ENCODE data around the gene RIGI. TPM values are rescaled to one million over a fixed set of nuclear protein-coding genes. Genes with fewer than 3 reads are reported as not detected.
A peak's percentile ranks its signal among the peaks of the same experiment; 100 is the strongest.

Gene RIGI
- total and polyA plus RNA-seq, 2 of the 13 experiments (the other 11 are each of a cell fraction or from before 2014, with no cell fraction given): 3.0 to 8.2 TPM

DNA sequence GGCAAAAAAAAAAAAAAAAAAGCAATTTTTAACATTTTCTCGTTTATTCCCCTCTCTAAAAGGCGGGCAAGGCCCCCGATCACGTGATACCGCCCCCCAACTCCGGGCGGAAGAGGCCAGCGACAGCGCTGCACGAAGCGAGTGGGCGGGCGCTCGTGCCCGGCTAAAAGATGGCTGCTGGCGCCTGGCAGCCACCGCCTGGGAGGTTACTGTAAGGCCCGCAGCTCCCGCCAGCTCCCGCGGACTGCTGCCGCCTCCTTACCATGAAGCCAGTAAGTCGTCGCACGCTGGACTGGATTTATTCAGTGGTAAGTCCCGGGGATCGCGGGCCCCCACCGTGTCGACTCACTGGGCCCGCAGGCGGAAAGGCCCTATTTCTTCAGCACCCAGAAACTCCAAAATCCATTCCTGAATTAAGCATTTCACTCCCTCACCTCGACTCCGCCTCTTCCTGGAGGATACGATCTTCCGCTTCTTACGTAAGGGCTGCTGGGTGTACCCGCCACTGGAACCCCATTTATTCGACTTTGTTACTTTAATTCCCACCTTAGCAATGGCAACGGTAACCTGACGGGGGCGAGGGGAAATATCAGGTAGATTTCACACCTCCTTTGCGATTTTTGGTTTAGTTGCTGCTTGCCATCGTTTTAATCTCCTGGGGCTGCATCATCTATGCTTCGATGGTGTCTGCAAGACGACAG is 26.3 kb upstream of the RIGI start, which contains the start of the genes SMIM27 and TOPORS (continued):
- TF ChIP-seq, protein P1, sequence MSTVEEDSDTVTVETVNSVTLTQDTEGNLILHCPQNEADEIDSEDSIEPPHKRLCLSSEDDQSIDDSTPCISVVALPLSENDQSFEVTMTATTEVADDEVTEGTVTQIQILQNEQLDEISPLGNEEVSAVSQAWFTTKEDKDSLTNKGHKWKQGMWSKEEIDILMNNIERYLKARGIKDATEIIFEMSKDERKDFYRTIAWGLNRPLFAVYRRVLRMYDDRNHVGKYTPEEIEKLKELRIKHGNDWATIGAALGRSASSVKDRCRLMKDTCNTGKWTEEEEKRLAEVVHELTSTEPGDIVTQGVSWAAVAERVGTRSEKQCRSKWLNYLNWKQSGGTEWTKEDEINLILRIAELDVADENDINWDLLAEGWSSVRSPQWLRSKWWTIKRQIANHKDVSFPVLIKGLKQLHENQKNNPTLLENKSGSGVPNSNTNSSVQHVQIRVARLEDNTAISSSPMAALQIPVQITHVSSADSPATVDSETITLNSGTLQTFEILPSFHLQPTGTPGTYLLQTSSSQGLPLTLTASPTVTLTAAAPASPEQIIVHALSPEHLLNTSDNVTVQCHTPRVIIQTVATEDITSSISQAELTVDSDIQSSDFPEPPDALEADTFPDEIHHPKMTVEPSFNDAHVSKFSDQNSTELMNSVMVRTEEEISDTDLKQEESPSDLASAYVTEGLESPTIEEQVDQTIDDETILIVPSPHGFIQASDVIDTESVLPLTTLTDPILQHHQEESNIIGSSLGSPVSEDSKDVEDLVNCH (CRISPR knock-in tag; IDR thresholded peaks at IDR 0.05): 0 out of 2 replicates have a peak, but pooled peaks have one; percentile 58
- no peak for TF ChIP-seq MAFK (conservative IDR thresholded peaks at IDR 0.05 in 1 of 2, IDR thresholded peaks at IDR 0.05 in 1 of 2; ENCODE audit: low read length in 2 of 2)
- no peak for TF ChIP-seq ZNF773 (CRISPR knock-in tag; IDR thresholded peaks at IDR 0.05; ENCODE audit: borderline replicate concordance)
- TF ChIP-seq ZFP90 (CRISPR knock-in tag; IDR thresholded peaks at IDR 0.05; ENCODE audit: borderline replicate concordance): no peak
- no peak for TF ChIP-seq TEAD2 (CRISPR knock-in tag; IDR thresholded peaks at IDR 0.05)
- no peak for TF ChIP-seq STAT5B (CRISPR knock-in tag; IDR thresholded peaks at IDR 0.05)
- TF ChIP-seq ZNF101 (CRISPR knock-in tag; IDR thresholded peaks at IDR 0.05; ENCODE audit: borderline replicate concordance, low read depth): no peak
- peak; percentile 55; the same call in 1 of the 2 replicates for TF ChIP-seq ZNF333 (CRISPR knock-in tag; IDR thresholded peaks at IDR 0.05; ENCODE audit: borderline replicate concordance)
- TF ChIP-seq, protein P2, sequence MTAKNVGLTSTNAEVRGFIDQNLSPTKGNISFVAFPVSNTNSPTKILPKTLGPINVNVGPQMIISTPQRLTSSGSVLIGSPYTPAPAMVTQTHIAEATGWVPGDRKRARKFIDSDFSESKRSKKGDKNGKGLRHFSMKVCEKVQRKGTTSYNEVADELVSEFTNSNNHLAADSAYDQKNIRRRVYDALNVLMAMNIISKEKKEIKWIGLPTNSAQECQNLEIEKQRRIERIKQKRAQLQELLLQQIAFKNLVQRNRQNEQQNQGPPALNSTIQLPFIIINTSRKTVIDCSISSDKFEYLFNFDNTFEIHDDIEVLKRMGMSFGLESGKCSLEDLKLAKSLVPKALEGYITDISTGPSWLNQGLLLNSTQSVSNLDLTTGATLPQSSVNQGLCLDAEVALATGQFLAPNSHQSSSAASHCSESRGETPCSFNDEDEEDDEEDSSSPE (CRISPR knock-in tag; IDR thresholded peaks at IDR 0.05): peak; percentile 70
- peak; percentile 78 for TF ChIP-seq XRCC5 (optimal IDR thresholded peaks at IDR 0.05; ENCODE audit: low read length)
- TF ChIP-seq THAP11 (CRISPR knock-in tag; IDR thresholded peaks at IDR 0.05): peak; percentile 83
- no peak for TF ChIP-seq ZNF562 (CRISPR knock-in tag; IDR thresholded peaks at IDR 0.05; ENCODE audit: borderline replicate concordance)
- no peak for TF ChIP-seq ZMYM3 (CRISPR knock-in tag; IDR thresholded peaks at IDR 0.05)
- TF ChIP-seq, protein P3, sequence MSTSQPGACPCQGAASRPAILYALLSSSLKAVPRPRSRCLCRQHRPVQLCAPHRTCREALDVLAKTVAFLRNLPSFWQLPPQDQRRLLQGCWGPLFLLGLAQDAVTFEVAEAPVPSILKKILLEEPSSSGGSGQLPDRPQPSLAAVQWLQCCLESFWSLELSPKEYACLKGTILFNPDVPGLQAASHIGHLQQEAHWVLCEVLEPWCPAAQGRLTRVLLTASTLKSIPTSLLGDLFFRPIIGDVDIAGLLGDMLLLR (CRISPR knock-in tag; IDR thresholded peaks at IDR 0.05): no peak
- no peak for TF ChIP-seq CREB1 (IDR thresholded peaks at IDR 0.05)
- peak; percentile 79 for TF ChIP-seq CREB1 (CRISPR knock-in tag; IDR thresholded peaks at IDR 0.05)
- no peak for TF ChIP-seq ZNF367 (CRISPR knock-in tag; IDR thresholded peaks at IDR 0.05; ENCODE audit: borderline replicate concordance)
- TF ChIP-seq CENPX (CRISPR knock-in tag; IDR thresholded peaks at IDR 0.05): no peak
- TF ChIP-seq, protein P4, sequence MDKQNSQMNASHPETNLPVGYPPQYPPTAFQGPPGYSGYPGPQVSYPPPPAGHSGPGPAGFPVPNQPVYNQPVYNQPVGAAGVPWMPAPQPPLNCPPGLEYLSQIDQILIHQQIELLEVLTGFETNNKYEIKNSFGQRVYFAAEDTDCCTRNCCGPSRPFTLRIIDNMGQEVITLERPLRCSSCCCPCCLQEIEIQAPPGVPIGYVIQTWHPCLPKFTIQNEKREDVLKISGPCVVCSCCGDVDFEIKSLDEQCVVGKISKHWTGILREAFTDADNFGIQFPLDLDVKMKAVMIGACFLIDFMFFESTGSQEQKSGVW (CRISPR knock-in tag; IDR thresholded peaks at IDR 0.05; ENCODE audit: borderline replicate concordance): no peak
- TF ChIP-seq PAWR (CRISPR knock-in tag; IDR thresholded peaks at IDR 0.05; ENCODE audit: borderline replicate concordance): no peak
- TF ChIP-seq YEATS4 (CRISPR knock-in tag; IDR thresholded peaks at IDR 0.05; ENCODE audit: borderline replicate concordance): peak; percentile 75
- TF ChIP-seq HNRNPH1 (optimal IDR thresholded peaks at IDR 0.05; ENCODE audit: low read depth, low read length): no peak
- TF ChIP-seq, protein P5, sequence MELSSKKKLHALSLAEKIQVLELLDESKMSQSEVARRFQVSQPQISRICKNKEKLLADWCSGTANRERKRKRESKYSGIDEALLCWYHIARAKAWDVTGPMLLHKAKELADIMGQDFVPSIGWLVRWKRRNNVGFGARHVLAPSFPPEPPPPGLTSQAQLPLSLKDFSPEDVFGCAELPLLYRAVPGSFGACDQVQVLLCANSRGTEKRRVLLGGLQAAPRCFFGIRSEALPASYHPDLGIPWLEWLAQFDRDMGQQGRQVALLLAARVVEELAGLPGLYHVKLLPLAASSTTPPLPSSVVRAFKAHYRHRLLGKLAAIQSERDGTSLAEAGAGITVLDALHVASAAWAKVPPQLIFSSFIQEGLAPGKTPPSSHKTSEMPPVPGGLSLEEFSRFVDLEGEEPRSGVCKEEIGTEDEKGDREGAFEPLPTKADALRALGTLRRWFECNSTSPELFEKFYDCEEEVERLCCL (CRISPR knock-in tag; IDR thresholded peaks at IDR 0.05; ENCODE audit: borderline replicate concordance): peak; percentile 61; the same call in 1 of the 2 replicates
- peak; percentile 56; the same call in 1 of the 2 replicates for TF ChIP-seq TMF1 (CRISPR knock-in tag; IDR thresholded peaks at IDR 0.05; ENCODE audit: low read depth)

Data from HepG2 (cell line).